Panc1 (cell line): ENCODE measurements around the gene AMBP.

Experiments used
- CTCF ChIP-seq: fragments of 450-650 bp; IDR thresholded peaks from 2 replicates; pipeline ENCODE4 v1.5.1; 2017; ENCODE audit warnings: mild to moderate bottlenecking
- SIN3A ChIP-seq: IDR thresholded peaks from 2 replicates; pipeline ENCODE4 v1.6.1; 2012; ENCODE audit warnings: low read depth, mild to moderate bottlenecking, low read length, moderate library complexity, borderline replicate concordance; ENCODE audit not compliant: insufficient read depth

GRCh38 chr9:114039484-114039883 lies 38.6 kb downstream of the AMBP start:
- no peak for TF ChIP-seq SIN3A
- TF ChIP-seq CTCF = no peak
